Posterior vena cava (tissue), 2 donors: ENCODE measurements around the gene NOL4L. TPM values are rescaled to one million over a fixed set of nuclear protein-coding genes. Genes with fewer than 3 reads are reported as not detected.
"Not testable (repeated sequence)": the region's sequence is repeated elsewhere in the genome, so short reads cannot be mapped to it uniquely, and the experiment has no call there.

ENCODE experiments used
- DNase-seq: peaks from one replicate; pipeline ENCODE4 v3.0.0-alpha.2; 2020; ENCODE audit warnings: low spot score
- intact Hi-C, 2 donors: fragments of 100-400 bp; cut with DNase I; formaldehyde crosslinking; loops; one replicate each; pipeline versions ENCODE4 v1.14.1 to v1.14.2; 2022 to 2023
- total RNA-seq, 2 donors: library from RNA; stranded (reverse); fragmentation: NEBNext Ultra II Directional; extraction: Animal tissue kit (Norgen Biotek cat#: 25700); gene quantifications; one replicate each; pipeline ENCODE4 v1.2.1, GENCODE V29; 2021
- donor health status: DM: yes; HTN: yes; CAD: no.
- donor health status: DM: yes; HTN: yes; CAD: no.

Gene NOL4L
- total RNA-seq, 2 donors from 2014 or later, result 9.3 to 12.0 TPM

GRCh38 chr20:32580970-32581838, 3.9 kb downstream of the NOL4L start:
- no peak for DNase-seq
- intact Hi-C loops, result no loop called here

GRCh38 chr20:32580219-32580969, 4.7 kb downstream of the NOL4L start:
- DNase-seq, result no peak
- intact Hi-C loops, result no loop called here

- no peak for DNase-seq
- intact Hi-C loops, result no loop called here
These were observed 6.2 kb downstream of the NOL4L start for GRCh38 chr20:32578840-32579390.

GRCh38 chr20:32578062-32578461, 7.1 kb downstream of the NOL4L start:
- DNase-seq, intact Hi-C loops: not testable (repeated sequence)

DNA sequence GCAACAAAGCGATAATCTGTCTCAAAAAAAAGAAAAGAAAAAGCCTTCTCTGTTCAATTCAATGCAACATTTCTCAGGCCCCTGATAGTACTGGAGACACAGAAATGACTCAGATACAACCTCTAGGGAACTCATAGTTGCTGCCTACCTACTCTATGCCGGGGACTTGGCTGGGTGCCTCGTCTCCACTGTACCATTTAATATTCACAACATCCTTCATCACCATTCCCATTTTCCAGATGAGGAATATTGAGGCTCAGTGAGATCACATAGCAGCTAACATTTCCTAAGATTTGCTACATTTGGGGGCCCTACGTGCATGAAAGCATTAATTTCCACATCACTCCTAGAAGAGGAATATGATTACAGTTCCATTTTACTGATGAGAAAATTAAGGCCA, 7.5 kb downstream of the NOL4L start:
- intact Hi-C loops, result no loop called here

GRCh38 chr20:32577023-32577422, 8.1 kb downstream of the NOL4L start:
- DNase-seq, result no peak
- intact Hi-C loops, result no loop called here

More for the DNA sequence above, 7.5 kb downstream of the NOL4L start:
- no peak for DNase-seq

GRCh38 chr20:32576560-32576959, 8.6 kb downstream of the NOL4L start:
- intact Hi-C loops, result no loop called here

DNA sequence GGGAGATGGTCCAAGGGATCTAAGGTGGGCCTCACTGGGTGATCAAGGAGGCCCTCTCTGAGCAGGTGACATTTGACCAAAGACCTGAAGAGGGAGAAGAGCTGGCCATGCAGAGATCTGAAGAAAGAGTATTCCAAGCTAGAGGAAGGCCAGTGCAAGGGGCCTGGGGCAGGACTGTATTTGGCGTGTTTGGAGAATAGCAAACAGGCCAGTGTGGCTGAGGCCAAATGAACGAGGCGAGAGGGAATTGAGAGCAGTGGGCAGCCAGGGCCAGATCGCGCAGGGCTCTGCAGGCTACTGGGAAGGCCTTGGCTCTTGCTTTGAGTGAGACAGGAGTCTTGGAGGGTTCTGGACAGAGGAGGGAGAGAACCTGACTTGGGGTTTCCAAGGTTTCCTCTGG, 9.3 kb downstream of the NOL4L start:
- intact Hi-C loops, result no loop called here
- DNase-seq, result no peak

More at GRCh38 chr20:32576560-32576959, 8.6 kb downstream of the NOL4L start:
- no peak for DNase-seq

DNA sequence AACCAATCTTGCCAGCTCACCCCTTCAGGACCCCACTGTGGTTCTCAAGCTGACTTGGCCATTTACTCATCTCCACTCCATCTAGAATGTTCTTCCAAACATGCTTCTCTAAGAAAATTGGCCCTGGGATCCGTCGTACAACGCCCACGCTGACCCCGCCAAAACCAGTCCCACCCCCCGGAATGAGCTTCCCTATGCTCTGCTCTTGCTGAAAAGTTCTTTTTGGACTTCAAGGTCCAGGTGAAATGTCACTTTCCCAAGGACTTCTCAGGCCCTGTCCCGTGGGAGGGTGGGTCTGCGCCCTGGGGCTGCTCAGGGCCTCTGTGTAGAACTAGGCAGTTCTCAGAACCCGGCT, 9.9 kb downstream of the NOL4L start:
- no peak for DNase-seq
- intact Hi-C loops, result no loop called here

- intact Hi-C loops, result no loop called here
- DNase-seq, result no peak
These were observed 10.6 kb downstream of the NOL4L start for GRCh38 chr20:32574296-32575226.

DNA sequence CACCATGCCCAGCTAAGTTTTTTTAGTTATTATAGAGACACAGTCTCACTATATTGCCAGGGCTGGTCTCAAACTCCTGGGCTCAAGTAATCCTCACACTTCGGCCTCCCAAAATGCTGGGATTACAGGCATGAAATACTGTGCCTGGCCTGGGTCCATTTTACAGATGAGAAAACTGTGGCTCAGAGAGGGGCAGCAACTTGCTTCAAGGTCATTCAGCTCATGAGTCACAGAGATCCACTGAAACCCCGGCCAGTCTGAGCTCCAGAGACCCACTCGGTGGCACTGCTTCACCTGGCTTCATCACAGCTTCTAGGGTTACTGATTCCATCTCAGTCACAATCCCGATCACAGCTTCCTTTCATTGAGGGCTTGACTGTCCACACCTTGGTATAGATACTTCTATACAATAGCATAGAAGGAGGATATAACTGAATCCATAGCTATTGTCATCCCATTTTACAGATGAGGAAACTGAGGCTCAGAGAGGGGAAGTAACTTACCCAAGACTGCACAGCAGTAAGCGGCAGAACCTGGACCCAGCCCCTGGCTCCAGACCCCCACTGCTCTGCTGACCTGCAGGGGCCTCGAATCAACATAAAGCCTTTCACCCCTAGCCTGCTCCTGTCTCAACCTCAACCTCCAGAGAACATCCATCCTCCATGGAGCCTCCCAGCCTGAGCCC, 11.8 kb downstream of the NOL4L start:
- intact Hi-C loops, result no loop called here
- no peak for DNase-seq

DNA sequence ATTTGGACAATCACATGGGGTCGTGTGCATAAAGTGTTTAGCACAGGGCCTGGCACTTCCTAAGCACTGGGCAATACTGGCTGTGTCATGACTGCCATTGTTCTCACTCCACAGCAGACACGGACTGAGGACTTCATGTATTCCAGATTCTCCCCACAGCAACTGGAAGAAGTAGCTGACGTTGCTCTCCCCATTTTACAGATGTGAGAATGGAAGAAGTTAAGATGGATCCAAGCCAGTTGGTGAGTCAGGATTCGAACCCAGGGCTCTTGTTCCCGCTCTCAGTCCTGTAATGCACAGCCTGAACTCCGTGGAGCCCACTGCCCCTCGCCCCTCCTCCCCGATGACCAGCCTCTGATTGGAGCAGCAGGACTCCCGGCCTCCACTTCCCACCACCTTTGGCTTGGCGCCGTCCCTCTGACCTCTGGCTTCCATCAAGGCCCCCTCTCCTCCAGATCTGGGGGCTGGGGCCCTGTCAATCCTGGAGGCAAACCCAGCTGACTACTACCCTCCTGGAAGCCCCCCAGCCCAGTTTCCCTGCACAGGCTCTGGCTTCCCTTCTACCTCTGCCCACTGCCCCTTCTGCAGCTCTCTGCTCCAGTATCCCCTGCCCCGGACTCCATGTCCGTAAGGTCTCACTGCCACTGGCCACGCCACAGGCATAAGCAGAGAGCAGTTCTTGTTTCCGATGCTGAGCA, 12.7 kb downstream of the NOL4L start:
- intact Hi-C loops, result no loop called here
- DNase-seq, result no peak

DNA sequence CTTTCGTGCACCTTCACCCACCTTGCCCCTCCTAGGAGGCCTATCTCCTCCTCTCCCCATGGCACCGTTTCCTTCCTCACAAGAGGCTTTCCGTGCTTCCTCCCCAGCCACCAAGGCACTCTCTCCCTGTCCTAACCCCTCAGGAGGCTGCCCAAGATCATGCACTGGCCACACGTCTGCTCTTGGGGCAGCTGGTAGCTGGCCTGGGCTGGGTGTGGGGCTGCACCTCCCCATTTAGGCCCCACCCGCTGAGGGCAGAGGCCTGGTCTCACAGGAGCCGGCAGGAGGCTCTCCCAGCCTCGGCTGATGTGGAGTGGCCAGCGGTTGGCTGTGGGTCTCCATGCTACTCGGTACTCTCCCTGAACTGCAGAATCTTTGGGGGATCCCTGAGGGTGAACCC, 13.6 kb downstream of the NOL4L start:
- no peak for DNase-seq
- intact Hi-C loops, result no loop called here

DNA sequence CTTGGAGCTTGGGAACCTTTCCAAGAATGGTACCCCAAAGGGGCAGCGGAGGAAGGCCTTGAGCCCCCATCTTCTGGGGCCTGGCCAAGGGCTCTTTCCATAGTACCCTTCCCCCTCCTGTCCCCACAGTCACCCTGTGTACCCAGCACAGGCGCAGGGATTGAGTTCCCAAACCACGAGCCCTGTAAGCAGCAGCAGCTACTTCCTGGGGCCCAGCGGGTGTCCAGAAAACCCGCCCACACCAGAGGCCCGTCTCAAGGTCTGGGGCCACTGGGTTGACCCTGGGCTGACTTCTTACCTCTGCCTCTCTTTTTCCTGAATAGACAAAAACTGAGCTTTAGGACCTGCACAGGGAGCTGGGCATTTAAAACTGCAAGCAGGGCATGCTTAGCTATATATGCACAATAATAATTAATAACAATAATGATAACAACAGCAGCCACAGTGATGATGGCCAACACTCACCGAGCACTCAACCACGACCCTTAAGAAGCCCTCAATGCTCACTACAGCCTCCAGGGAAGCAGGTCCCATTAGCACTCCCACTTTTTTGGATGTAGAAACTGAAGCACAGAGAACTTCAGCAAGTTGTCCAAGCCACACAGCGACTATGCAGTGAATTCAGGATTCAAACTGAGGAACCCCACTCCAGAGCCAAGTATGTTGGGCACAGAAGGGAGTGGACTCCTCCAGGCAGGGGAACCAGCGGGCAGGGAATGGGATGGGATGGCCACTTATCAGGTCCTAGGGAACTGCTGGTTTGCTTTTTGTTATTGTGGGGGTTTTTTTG, 14.5 kb downstream of the NOL4L start:
- intact Hi-C loops, result no loop called here
- no peak for DNase-seq

DNA sequence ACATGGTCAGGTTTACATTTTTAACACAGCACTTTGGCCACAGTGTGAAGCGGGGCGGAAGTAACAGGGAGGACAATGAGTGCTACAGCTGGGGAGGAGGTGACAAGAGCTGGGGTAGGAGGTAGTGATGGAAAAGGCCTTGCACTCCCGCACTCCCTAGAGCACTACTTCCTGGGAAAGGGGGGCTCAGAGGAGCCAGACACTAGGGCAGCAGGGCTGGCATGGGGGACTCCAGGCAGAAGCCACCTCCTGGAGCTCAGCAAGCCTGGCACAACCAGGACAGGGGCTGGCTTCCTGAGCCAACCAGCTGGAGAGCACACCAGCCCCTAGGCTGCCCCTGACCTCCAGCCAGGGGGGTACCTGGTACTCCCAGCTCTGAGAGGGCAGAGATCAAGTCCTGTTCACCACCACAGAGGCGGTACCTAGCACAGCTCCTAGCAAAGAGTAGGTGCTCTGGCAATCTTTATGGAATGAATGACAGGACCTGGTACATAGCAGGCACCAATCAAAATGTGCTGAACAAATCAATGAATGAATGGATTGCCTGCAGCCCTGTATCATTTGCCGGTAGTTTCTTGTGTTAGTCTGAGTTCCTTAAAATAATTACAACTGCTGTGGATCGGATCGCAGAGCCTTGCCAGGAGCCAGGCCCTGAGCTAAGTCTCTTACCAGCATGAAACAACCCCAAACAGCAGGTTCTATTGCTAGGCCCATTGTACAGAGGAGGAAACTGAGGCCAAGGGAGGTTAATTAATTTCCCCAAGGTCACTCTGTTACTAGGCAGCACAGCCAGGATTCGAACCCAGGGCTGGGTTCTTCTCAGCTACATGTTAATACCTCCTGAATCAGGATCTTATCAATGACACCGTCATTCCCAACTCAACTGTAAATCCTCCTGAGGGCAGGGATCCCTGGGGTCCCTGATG, 15.5 kb downstream of the NOL4L start:
- no peak for DNase-seq
- intact Hi-C loops, result no loop called here

DNA sequence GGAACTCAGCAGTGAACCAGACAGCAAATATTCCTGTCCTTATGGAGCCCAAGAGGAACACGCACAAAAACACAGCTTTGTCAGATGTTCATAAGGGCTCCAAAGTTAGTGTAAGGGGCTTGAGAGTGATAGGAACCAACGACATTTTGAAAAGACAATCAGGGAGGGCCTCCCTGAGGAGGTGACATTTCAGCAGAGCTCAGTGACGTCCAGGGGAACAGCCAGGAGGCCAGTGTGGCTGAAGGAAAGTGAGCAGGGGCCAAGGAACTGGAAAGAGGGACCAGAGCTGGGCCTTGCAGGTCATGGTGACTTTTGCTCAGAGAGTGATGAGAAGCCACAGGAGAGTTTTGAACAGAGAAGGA, 16.1 kb downstream of the NOL4L start:
- DNase-seq, result no peak
- intact Hi-C loops, result no loop called here
